SHP77 treated with DMSO at 0.1 percent for 48 hours (cell line): ENCODE results near the gene DNAJB8.

Experiments used
- DNase-seq: peaks from one replicate; lab custom pipeline; 2025; lab: John Stamatoyannopoulos, UW

Gene DNAJB8

DNA sequence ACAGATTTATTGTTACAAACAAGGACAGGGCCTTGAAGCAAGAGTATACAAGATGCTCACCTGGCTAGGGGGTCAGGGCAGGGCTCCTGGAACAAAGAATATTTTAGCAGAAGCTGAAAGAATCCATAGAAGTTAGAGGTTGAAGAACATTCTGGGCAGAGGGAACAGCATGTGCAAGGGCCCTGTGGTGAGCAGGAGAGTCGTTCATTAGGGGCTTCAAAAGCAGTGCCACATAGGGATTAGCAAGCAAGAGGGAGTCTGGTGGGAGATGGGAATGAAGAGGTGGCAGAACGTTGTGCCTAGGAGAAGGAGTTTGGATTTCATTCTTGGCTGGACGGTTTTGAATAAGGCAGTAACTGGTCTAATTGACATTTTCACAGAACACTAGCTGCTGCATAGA lies 22.9 kb downstream of the DNAJB8 start:
- DNase-seq: no peak

DNA sequence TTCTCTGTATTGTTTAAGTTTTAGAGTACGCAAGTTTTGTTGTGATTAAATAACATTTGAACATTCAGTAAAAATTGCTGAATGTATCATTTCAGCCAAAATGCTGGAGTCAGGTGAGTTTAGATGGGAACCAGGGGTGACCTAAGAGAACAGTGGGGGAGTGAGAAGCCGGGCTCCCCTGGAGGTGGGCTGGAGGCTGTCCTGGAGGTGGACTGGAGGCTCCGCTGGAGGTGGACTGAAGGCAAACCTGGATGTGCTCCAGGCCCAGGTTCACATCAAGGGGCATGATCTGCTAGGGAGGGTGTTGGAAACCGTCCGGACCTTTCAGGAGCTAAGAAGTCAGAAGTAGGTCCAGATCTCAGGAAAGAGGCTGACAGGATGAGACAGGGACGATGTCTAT lies 23.7 kb downstream of the DNAJB8 start:
- DNase-seq: no peak

DNA sequence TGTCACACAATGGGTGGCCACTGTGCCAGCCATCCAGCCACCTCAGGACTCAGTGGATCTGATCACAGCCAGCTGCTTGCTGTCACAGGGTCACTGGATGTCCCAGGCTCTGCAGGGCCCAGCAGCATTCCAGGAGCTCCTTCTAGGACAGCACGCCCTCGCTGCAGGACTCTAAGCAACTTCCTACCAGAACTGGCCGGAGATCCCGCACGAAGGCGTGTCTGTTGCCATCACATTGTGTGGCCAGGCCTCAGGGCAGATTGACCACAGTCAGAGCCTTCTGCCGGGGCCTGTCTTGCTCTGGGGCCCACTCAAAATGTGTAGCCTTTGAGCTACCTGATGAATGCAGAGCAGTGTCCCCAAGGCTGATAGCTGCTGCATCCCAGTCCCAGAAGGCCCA lies 24.6 kb downstream of the DNAJB8 start:
- DNase-seq: no peak

DNA sequence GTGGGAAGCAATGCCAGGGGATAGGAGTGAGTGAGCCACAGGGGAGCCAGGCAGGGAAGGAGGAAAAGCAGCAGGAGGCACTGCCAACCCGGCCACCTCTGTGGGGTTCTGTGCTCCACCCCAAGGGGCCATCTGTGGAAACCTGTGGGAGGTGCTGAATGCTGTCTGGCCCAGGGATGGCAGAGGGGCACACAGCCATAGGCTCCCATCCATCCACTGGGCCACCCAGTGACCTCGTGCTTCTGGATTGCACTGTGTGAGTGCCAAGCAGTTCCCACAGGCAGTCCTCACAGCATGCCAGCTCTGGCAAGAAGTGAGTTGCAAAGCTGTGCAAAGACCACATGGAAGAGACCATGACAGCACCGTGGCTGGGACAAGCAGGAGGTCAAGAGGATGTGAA lies 27.5 kb downstream of the DNAJB8 start:
- no peak for DNase-seq

DNA sequence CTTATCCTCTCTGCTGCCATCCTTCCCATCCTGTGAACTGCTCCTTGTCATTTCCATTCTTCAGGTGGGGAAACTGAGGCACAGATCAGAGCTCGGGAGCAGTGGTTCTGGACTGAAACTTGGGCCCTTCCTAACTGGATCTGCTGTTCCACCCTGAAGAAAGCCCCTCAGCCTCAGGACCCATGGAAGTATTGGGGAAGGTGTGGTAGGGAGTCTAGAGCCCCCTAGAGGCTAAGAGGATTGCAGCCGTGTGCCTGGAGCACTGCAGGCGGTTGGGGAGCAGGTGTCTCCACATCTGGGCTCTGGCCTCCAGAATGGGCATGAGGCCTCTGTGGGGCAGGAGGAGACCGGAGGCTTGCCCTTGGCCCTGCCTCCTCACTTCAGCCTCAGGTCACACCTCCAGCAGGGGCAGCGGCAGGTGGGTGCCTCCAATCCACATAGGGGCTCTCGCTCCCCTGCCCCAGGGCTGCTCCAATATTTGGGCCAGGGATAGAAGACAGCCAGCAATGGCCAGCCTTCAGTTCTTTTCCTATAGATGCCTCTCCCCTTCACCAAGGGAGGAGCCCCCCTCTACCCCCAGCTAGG lies 28.1 kb downstream of the DNAJB8 start:
- no peak for DNase-seq

DNA sequence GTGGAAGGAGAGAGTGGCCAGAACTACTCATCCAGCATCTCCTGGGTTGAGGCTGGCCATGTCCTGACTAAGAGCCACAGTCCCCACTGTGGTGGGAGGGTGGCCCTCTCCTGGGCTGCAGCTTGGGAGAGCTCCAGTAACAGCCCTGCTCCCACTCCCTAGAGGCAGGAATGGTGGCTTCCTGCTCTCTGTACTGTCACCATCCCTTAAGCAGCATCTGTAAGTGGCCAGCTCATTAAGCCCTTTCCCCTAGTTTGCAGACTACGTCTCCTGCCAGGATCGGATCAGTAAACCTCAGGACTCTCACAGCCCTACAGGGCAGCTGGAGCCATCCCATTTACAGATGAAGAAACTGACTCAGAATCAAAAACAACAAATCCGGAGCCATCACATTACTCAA lies 30.5 kb downstream of the DNAJB8 start:
- DNase-seq: no peak

DNA sequence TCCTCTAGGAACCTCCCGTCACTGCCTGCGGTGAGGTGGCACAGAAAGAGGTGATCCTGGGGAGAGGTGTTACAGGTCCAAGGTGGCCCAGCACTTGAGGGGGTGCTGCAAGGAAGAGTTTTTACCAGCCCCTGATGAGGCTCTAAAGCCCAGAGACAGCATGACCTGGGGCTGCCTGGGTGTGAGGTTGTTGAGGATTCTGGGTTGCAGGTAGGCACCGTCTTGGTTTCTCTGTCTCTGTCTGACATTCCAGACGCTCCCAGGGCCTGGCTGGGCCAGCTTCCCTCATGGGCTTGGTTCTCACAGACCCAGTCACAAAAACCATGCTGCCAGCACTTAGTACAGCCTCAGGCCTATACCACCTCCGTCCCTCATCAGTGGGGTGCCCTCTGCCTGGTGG lies 31.1 kb downstream of the DNAJB8 start:
- no peak for DNase-seq

DNA sequence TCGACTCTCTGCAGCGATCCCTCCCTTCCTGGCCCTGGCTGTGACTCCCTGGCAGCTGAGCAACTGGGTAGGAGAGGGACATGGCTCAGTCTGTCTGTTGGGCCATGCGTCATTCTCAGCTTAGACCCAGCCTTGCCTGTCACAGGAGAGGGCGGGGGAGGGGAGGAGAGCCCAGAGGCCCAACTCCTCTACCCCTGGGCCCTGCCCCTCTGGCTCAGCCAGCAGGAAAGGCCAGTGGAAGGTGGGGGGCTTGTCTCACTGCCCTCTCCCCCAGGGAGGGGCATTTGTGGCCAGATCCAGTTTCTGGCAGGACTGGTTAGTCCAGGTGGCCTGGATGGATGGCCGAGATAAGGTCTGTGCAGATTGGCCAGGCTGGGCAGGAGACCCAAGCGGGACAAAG lies 31.6 kb downstream of the DNAJB8 start:
- no peak for DNase-seq

DNA sequence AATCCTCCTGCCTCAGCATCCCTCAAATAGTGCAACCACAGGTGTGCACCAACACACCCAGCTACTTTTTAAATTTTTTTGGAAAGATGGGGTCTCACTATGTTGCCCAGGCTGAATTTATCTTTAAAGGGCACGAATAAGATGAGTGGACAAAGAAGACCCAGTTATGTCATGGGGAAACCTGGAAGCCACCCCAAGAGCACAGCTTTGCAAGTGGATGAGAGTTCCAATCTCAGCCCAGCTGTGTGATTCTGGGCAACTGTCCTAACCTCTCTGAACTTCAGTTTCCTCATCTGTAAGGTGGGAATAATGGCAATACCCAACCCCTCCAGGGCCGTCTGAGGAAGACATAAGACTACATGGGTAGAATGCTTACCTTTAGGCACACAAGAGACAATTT lies 32.2 kb downstream of the DNAJB8 start:
- no peak for DNase-seq

DNA sequence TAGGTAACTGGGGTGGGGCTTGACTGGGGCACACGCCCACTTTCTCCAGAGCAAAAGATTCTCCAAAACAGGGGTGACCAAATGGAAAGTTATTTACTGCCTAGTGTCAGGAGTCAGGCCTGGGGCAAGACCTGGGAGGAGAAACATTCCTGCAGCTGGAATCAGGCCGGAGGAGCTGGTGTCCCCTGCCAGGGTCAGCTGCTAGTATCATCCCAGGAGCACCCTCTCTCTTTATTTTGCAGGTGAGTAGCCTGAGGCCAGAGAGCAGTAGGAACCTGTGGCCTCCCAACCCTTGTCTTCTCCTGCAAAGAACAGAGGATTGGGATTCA lies 32.9 kb downstream of the DNAJB8 start:
- no peak for DNase-seq

DNA sequence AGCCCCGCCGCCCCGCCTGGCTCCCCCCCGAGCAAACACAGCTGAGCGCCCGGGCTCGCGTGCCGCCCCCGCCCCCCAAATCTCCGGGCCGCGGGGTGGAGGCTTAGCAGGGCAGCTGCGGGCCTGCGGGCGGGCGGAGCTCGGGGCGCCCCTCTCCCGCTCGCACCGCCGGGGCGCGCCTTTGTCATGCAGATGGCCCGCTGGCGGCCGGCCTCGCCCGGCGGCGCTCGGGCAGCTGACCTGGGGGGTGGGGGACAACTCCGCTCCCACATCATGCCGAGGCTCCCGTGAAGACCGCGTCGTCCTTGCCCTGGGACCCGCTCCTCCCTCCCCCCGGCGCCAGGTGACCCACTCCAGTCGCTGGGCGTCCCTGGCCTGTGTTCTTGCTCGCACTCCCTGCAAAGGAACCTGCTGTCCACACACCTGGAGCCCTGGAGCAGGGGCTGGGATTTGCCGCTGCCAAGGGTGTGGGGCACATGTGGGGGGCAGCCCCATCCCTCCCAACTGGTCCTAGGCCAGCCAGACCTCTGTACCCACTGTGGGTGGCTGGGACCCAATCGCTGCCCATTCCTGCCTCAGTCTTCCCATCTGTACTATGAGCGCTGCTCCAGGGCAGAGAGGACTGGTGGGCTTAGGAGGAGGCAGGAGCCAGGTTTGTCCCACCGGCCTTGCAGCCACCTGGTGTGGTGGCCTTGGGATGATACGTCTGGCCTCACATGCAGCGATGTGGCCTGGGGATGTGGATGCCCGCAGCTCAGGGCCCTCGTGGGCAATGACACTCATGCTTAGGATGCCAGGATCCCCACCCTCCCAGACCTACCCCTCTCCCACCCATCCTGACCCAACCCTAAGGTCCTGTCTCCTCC lies 33.5 kb downstream of the DNAJB8 start:
- DNase-seq: no peak

DNA sequence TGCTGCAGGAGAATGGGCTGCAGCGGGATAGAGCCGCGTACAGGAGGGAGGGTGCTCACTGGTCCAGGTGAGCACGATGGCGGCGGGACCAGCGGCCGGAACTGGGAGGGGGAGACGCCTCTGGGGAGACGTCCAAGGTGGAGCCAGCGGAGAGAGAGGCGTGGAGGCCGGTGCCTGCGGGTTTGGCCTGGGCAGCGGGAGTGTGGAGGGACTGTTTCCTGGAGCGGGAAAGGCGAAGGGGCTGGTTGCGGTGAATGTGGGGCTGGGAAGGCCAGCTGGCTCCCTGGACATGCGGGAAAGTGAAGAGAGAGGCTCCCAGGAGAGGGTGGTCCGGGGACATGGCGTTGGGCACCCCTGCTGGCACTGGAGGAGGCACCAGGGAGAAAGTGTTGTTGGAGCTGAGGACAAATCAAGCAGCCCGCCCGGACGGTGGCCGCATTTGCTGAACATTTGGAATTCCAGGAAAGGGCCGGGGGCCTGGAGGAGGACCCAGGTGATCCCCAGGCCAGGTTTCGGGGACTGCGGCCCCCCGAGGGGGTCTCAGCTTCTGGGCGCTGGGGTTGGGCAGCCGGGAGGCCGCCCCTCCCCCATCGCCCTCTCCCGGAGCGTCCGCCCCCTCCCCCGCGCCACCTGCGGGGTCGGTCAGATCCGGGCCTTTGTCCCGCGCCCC lies 34.3 kb downstream of the DNAJB8 start:
- DNase-seq: no peak

DNA sequence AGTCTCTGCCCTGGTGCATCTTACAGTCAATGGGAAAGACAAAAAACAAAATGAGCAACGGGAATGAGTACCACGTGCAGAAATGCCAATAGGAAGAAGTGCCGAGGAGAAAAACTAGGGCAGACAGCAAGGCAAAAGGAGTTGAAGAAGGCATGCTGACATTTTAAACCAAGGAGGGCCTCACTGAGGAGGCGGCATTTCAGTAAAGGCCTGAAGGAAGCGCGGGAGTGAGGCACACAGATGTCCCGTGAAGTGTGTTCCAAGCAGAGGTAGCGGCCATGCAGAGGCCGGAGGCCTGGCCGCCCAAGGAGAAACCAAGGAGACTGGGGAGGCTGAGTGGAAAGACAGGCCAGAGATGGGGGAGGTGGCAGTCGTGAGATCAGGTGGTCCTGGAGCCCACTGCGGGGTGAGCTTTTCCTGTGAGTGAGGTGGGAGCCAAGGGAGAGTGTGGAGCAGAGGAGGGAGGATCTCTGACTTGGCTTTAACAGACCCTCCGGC lies 34.8 kb downstream of the DNAJB8 start:
- no peak for DNase-seq

DNA sequence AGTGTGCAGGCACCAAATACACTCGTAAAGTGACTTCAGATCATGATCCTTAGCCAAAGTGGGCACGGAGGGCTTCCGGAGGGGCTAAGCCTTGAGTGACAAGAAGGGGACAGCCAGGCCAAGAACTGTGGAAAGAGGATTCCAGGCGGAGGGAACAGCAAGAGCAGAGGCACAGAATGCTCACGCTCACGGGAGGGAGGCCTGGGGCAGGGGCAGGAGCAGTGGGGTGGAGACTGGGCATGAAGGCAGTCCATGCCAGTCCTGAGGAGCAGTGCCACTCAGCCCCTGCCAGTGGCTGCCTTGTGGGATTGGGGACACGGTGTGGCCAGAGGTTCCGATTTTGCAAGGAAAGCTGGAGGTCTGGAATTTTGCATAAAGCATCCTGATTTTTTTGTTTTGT lies 36.0 kb downstream of the DNAJB8 start:
- no peak for DNase-seq

DNA sequence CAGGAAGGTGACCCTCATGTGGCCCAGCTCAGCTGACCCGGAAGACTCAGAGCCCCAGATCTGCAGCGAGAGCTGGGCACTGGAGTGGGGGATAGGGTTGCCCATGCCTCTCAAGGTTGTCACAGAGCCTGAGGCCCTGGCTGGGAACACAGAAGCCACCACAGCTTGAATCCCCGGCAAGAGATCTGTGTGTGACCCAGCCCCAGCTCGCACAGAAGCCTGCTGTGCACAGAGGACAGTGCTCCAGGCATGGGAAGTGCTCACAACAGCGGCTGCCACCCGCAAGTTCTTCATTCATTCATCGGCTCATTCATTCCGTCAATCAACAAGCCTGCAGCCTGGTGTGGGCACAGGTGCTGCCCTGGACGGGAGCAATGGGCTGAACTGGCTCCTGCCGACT lies 36.4 kb downstream of the DNAJB8 start:
- no peak for DNase-seq

DNA sequence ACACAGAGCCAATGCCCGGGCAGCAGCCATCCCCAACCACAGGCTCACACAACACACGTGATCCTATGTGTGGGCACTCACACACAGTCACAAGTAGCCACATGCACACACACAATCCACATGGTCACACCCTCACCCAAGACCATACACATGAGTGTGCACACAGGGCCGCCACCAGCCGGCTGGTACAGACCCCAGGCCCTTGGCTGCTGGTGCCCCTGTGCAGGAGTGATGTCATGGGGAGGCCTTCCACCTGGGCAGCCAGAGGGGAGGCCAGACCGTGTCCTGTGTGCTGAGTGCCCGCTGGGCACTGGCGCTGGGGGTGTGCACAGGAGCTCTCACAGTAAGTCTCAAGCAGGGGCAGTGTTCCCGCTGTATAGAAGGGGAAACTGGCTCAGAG lies 36.9 kb downstream of the DNAJB8 start:
- DNase-seq: no peak

DNA sequence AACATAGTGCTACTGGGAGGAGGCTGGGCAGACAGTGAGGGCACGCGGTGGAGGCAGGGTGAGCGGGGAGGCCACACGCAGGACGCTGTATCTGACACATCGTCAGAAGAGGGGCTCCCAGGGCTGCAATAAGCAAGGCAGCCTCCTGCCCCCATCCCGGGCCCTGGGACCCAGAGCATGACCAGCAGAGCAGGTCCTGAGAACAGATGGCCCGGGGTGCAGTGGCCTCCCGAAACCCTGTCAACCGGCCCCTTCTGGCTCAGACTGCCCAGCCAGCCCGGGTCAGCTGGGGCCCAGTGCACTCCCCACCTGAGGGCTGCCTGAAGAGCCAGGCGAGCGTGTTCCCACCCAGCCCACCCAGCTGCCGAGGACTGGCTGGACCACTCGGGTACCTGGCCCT lies 37.4 kb downstream of the DNAJB8 start:
- DNase-seq: no peak

DNA sequence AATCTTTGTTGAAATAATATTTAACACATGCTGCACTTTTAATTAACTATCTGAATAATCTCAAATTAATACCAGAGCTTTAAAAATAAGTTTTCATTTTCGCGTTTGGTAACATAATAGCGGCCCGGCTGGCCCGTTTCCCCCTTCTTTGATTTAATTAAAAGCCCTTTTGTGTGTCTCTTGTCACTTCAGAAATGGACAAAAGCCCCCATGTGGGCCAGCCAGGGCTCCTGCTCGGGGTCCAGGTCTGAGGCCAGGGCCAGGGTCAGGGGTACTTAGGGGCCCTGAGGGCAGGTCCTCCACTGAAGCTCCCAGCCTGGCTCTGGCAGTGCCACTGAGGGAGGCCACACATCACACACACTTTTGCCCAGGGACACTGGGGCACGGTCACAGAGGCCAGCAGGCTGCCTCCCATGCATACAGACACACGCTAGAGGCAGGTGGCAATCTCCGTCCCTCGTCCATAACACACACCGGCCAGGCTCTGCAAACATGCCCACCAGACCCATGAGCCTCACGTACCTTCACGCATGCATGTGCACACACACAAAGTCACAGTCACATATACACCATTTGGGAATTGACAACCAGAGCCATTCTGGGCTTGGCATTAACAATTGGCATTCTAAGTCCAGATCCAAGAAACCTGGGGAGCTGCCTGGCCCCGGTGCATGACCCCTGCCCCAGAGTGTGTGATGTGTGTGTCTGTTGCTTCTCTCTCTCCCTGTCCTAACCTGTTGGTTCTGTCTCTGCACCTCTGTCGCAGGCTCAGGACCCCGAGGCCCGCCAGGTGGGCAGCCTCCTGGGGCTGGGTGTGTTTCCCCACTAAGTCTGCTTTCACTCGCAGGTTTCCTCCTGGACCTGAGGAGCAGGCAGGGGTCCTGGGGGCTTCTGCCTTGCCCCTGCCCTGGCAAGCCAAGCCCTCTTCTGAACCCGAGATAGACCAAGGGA lies 38.5 kb downstream of the DNAJB8 start:
- DNase-seq: no peak

DNA sequence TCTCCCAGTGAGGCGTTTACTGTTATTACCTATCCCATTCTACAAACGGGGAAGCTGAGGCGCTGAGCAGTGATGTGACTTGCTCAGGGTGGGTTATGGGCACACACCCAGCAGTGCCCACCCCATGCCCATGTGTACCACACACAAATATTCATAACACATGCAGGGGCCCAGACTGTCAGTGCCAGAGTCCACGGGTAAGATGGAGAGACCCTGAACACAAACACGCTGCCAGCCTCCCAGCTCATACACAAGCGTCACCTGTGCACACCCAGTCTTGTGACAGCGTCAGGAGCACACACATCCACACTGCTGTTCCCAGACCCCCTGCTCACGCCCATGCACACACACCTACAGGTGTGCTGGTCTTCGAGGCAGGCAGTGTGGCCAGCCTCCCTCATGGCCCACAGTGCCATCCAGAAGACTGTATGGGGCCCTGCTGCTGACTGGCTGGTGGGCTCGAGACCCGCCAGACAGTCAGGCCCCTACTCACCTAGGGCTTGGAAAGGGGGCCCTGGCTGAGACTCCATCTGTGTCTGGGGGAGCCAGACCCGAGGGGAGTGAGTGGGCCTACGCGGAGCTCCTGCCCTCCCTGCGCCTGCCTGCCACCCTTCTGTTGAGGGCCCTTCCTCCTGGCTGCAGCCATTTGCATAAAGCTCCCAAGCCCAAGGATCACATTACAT lies 39.4 kb downstream of the DNAJB8 start:
- no peak for DNase-seq

DNA sequence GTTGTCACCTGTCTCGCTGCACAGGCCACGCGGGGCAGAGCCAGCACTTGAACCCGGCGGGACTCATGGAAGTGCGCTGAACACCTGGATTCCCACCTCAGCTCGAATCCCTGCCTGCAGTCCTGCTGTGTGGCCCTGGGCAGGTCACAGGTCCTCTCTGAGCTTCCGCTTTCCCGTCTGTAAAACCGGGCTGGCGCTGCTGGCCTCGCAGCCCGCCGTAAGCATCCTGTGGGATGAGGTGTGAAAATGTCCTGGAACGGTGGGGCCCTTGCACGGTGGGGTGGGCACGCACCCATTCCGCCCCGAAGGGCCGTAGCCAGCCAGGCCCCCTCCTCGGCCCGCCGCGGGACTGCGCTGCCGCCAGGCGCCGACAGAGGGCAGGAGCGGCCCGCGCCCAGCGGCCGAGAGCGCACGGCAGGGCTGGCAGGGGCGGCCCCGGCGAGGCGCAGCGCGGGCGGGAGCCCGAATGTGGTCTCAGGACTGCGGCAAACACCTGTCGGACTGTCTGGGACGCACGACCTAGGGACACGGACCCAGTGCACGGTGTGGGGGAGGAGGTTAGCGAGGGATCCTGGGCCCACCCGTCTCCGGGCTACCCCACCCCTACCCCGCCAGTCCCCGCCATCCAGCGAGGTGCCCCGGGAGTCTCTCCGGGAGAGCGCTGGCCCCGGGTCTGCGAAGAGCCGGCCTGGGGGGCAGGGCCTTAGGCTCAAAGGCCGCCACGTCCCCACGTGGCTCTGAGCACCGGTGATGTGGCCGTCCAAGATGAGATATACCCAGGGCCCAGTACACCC lies 40.4 kb downstream of the DNAJB8 start:
- DNase-seq: no peak

DNA sequence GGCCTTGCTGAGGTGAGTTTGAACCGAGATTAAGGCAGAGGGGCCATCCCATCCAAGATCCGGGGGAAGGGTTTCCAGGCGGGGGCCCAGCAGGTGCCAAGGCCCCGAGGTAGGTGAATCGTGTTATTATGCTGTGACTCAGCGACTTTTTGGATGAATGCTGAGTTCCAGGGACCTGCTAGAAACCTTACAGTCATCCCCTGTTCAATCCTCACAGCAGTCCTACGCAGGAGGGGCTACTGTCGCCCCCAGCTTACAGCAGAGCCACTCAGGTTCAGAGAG lies 40.9 kb downstream of the DNAJB8 start:
- DNase-seq: no peak
